Right lobe of liver (tissue), 6 donors: Measurements from ENCODE around the gene ARHGEF9. TPM values are rescaled to one million over a fixed set of nuclear protein-coding genes. Genes with fewer than 3 reads are reported as not detected.

ENCODE experiments used
- ATAC-seq, 4 donors: fragments of 200-7000 bp; cut with Tn5 transposase; one replicate each; pipeline ENCODE4 v1.9.1; 2020; ENCODE audit warnings: mild to moderate bottlenecking in 4 of 4, moderate library complexity in 4 of 4
- DNase-seq, 3 donors: peaks; one replicate each; pipeline ENCODE4 v3.0.0-alpha.2; 2020
- H3K27ac ChIP-seq, 3 donors: fragments of 200-600 bp; one replicate each; pipeline ENCODE4 v1.8.0; 2022
- H3K27me3 ChIP-seq, 2 donors: fragments of 200-600 bp; one replicate each; pipeline ENCODE4 v1.8.0; 2022
- H3K36me3 ChIP-seq, 4 donors: fragments of 200-600 bp; sonication (generic) in 1 of 4; one replicate each; pipeline versions ENCODE4 v1.5.1 to v1.8.0; 2017 to 2022; ENCODE audit warnings: control low read depth in 1 of 4
- H3K4me1 ChIP-seq, 4 donors: fragments of 200-600 bp; sonication (generic) in 1 of 4; one replicate each; pipeline versions ENCODE4 v1.5.1 to v1.8.0; 2017 to 2022; ENCODE audit warnings: control low read depth in 1 of 4
- H3K4me3 ChIP-seq, 3 donors: fragments of 200-600 bp; one replicate each; pipeline ENCODE4 v1.8.0; 2022
- H3K9me3 ChIP-seq, 4 donors: fragments of 200-600 bp; sonication (generic) in 1 of 4; one replicate each; pipeline versions ENCODE4 v1.5.1 to v1.8.0; 2017 to 2022; ENCODE audit warnings: control low read depth in 1 of 4
- CTCF ChIP-seq, 4 donors: fragments of 200-600 bp in 3 of 4; fragments of 450-650 bp in 1 of 4; IDR thresholded peaks; one replicate each; pipeline versions ENCODE4 v1.5.1 to v1.8.0; 2016 to 2022; ENCODE audit warnings: antibody characterized with exemption in 4 of 4, mild to moderate bottlenecking in 2 of 4
- POLR2A ChIP-seq: fragments of 450-650 bp; IDR thresholded peaks from one replicate; pipeline ENCODE4 v1.6.1; 2017; ENCODE audit warnings: antibody characterized with exemption, mild to moderate bottlenecking
- WGBS: methylation state at CpG from one replicate; pipeline ENCODE4 v1.1.6; 2018; ENCODE audit warnings: low coverage, low lambda C conversion rate; ENCODE audit not compliant: insufficient coverage; ENCODE audit errors: missing lambda C conversion rate; 5-methylcytosine and 5-hydroxymethylcytosine counted together
- intact Hi-C, 2 donors: fragments of 100-400 bp; cut with DNase I; formaldehyde crosslinking; loops; one replicate each; pipeline versions ENCODE4 v1.11.2 to v1.14.1; 2022
- total RNA-seq, 6 experiments: library from RNA; depleted of rRNA in 2 of 6; stranded (reverse); fragments of >200 nt in 2 of 6; fragmentation: NEBNext Ultra II Directional in 3 of 6; extraction: Animal tissue kit (Norgen Biotek cat#: 25700) in 3 of 6; gene quantifications; one replicate each; pipeline versions ENCODE4 v1.1.0 to v1.2.4, GENCODE V29; 2016 to 2023
- donor health status: DM: no; HTN: yes; CAD: no.
- donor health status: DM: no; HTN: no; CAD: no.
- donor health status: DM: no; HTN: no; CAD: no.
- donor health status: DM: no; HTN: yes; CAD: no.
- donor health status: DM: no; HTN: yes; CAD: no.

The ARHGEF9 gene
- total RNA-seq, 6 experiments from 2014 or later = 5.8 to 9.0 (median 7.5) TPM

- no peaks in the 10 kb centered on the region for H3K9me3 ChIP-seq
- no peak overlapping the region for H3K4me3 ChIP-seq
- H3K36me3 ChIP-seq = no peaks in the 10 kb centered on the region
- intact Hi-C loops = no loop called here
- TF ChIP-seq POLR2A = no peak
- no peak for TF ChIP-seq CTCF (IDR thresholded peaks at IDR 0.05)
- no peak overlapping the region for H3K27ac ChIP-seq
- no peaks in the 10 kb centered on the region for H3K27me3 ChIP-seq
- H3K4me1 ChIP-seq = no peaks in the 10 kb centered on the region
- no peak for ATAC-seq
- 25% methylated on average over 1 of the region's 1 CpG for WGBS
- DNase-seq = no peak
These were observed 29.1 kb downstream of the ARHGEF9 start for GRCh38 chrX:63755892-63756291.

- intact Hi-C loops = no loop called here
- Histone ChIP-seq H3K27ac (peak overlapping the region; percentile 86 to 90 (median 87)), H3K4me3 (peak overlapping the region; percentile 53 to 68 (median 63)), H3K9me3 (no peaks in the 10 kb centered on the region), H3K36me3 (no peaks in the 10 kb centered on the region), H3K4me1 (no peaks in the 10 kb centered on the region), H3K27me3 (no peaks in the 10 kb centered on the region)
- WGBS = 26% methylated on average over 30 of the region's 44 CpGs
- ATAC-seq (peak; percentile 98 to 99 (median 98)), DNase-seq (peak; percentile 89 to 94 (median 93))
- TF ChIP-seq CTCF (IDR thresholded peaks at IDR 0.05) = no peak
- peak; percentile 80 for TF ChIP-seq POLR2A
These were observed 30.0 kb downstream of the ARHGEF9 start for GRCh38 chrX:63754860-63755579.

- Histone ChIP-seq H3K27me3 (no peaks in the 10 kb centered on the region), H3K9me3 (no peaks in the 10 kb centered on the region), H3K4me3 (peak overlapping the region; percentile 53 to 68 (median 63)), H3K4me1 (no peaks in the 10 kb centered on the region), H3K27ac (peak overlapping the region; percentile 86 to 90 (median 87)), H3K36me3 (no peaks in the 10 kb centered on the region)
- DNase-seq = peak; percentile 31 to 51 (median 45)
- intact Hi-C loops = no loop called here
- 13% methylated on average over 22 of the region's 25 CpGs for WGBS
- ATAC-seq = peak; percentile 54 to 60 (median 56)
- TF ChIP-seq CTCF (IDR thresholded peaks at IDR 0.05) (no peak), POLR2A (no peak)
These were observed 30.7 kb downstream of the ARHGEF9 start for GRCh38 chrX:63754136-63754859.

GRCh38 chrX:63751481-63751880 is 33.5 kb downstream of the ARHGEF9 start:
- Histone ChIP-seq H3K27me3 (no peaks in the 10 kb centered on the region), H3K27ac (no peak overlapping the region), H3K4me1 (no peaks in the 10 kb centered on the region), H3K9me3 (no peaks in the 10 kb centered on the region), H3K36me3 (no peaks in the 10 kb centered on the region), H3K4me3 (no peak overlapping the region)
- no peak for TF ChIP-seq POLR2A
- TF ChIP-seq CTCF (IDR thresholded peaks at IDR 0.05) = no peak
- 48% methylated on average over 2 of the region's 2 CpGs for WGBS
- intact Hi-C loops = no loop called here
- ATAC-seq = no peak
- no peak for DNase-seq
